HepG2 (cell line): Measurements from ENCODE around the gene DNMBP. TPM values are rescaled to one million over a fixed set of nuclear protein-coding genes. Genes with fewer than 3 reads are reported as not detected.

Experiments
- ATAC-seq: fragments of 200-7000 bp; cut with Tn5 transposase; 3 replicates; pipeline ENCODE4 v1.9.1; 2020; ENCODE audit warnings: mild to moderate bottlenecking, moderate library complexity
- BruUV-seq: library from RNA; stranded (reverse); fragments of 400-500 nt; replicated peaks from 2 replicates; lab custom pipeline; 2021; lab: Mats Ljungman, UMichigan
- CTCF ChIA-PET: fragments of 300-600 bp; formaldehyde crosslinking; extraction: SDS; loops from one replicate; lab custom pipeline; 2021; ENCODE audit warnings: low total read pairs, inconsistent platforms, low intra/inter-chr PET ratio; lab: Yijun Ruan, JAX
- POLR2A ChIA-PET: fragments of 350-600 bp; sonication (Branson Sonifier 250); formaldehyde crosslinking; loops from one replicate; lab custom pipeline; 2020; ENCODE audit warnings: antibody characterized with exemption, inconsistent platforms; lab: Yijun Ruan, JAX
- DNase-seq: peaks from one replicate; pipeline ENCODE4 v3.0.0-alpha.2; 2015; ENCODE audit warnings: low spot score
- FAIRE-seq: peaks from 3 replicates; lab custom pipeline; 2011; peaks lifted over from hg19 to GRCh38; lab: Jason Lieb, UNC
- H2AFZ ChIP-seq: one replicate; pipeline ENCODE4 v1.6.1; 2011; ENCODE audit warnings: low read length, inconsistent platforms
- H3K27ac ChIP-seq: fragments of 300-600 bp; 3 replicates; pipeline ENCODE4 v1.8.0; 2011; ENCODE audit warnings: mixed run types, mild to moderate bottlenecking, mixed read lengths, low read length, inconsistent platforms; ENCODE audit not compliant: insufficient read depth; ENCODE audit errors: extremely low read length
- H3K27me3 ChIP-seq, 2 experiments: fragments of 200-600 bp in 1 of 2; 2 replicates in 1 of 2; 3 replicates in 1 of 2; pipeline versions ENCODE4 v1.6.0 to v1.8.0; 2011; ENCODE audit warnings: low read length in 2 of 2, mild to moderate bottlenecking in 2 of 2, moderate library complexity in 2 of 2, inconsistent platforms in 1 of 2; ENCODE audit not compliant: insufficient read depth in 2 of 2, control insufficient read depth in 1 of 2
- H3K36me3 ChIP-seq, 2 experiments: fragments of 200-600 bp in 1 of 2; replicated peaks in 1 of 2; 2 replicates in 1 of 2; 3 replicates in 1 of 2; pipeline versions ENCODE4 v1.5.1 to v1.8.0; 2011; ENCODE audit warnings: low read length in 2 of 2, inconsistent platforms in 1 of 2; ENCODE audit not compliant: insufficient read depth in 2 of 2, control insufficient read depth in 1 of 2
- H3K4me1 ChIP-seq: 2 replicates; pipeline ENCODE4 v1.5.1; 2012; ENCODE audit warnings: low read length, inconsistent platforms; ENCODE audit not compliant: insufficient read depth
- H3K4me2 ChIP-seq: 2 replicates; pipeline ENCODE4 v1.6.0; 2011; ENCODE audit warnings: low read depth, low read length, inconsistent platforms
- H3K4me3 ChIP-seq, 3 experiments: fragments of 200-600 bp in 1 of 3; sonication (generic), shearing (Covaris generic) in 1 of 3; replicated peaks in 1 of 3; 2 replicates each; pipeline ENCODE4 v1.5.1; 2011 to 2016; ENCODE audit warnings: low read length in 3 of 3, inconsistent platforms in 2 of 3, low read depth in 2 of 3, mild to moderate bottlenecking in 2 of 3, control low read depth in 1 of 3, mixed read lengths in 1 of 3; ENCODE audit not compliant: insufficient read depth in 1 of 3
- H3K79me2 ChIP-seq: one replicate; pipeline ENCODE4 v1.6.1; 2011; ENCODE audit warnings: low read length, inconsistent platforms; ENCODE audit not compliant: insufficient read depth
- H3K9ac ChIP-seq: 2 replicates; pipeline ENCODE4 v1.6.0; 2011; ENCODE audit warnings: mild to moderate bottlenecking, low read depth, low read length, inconsistent platforms; ENCODE audit not compliant: insufficient read depth
- H3K9me3 ChIP-seq: 2 replicates; pipeline ENCODE4 v1.5.1; 2012; ENCODE audit warnings: mild to moderate bottlenecking, low read length
- H4K20me1 ChIP-seq: 2 replicates; pipeline ENCODE4 v1.6.0; 2011; ENCODE audit warnings: inconsistent platforms, mild to moderate bottlenecking, low read length, moderate library complexity; ENCODE audit not compliant: insufficient read depth
- DMAP1 ChIP-seq: IDR thresholded peaks from 2 replicates; pipeline ENCODE4 v1.6.1; 2016
- ELK4 ChIP-seq: sonication (generic); formaldehyde crosslinking; IDR thresholded peaks from 2 replicates; pipeline ENCODE4 v1.9.0; 2021; ENCODE audit warnings: missing genetic modification reagents, borderline replicate concordance
- GATAD2A ChIP-seq: IDR thresholded peaks from 2 replicates; pipeline ENCODE4 v1.6.1; 2016
- GZF1 ChIP-seq: sonication (generic); formaldehyde crosslinking; IDR thresholded peaks from 2 replicates; pipeline ENCODE4 v1.5.1; 2020; ENCODE audit warnings: mild to moderate bottlenecking, missing genetic modification reagents
- HDAC2 ChIP-seq: sonication (generic); formaldehyde crosslinking; IDR thresholded peaks from 2 replicates; pipeline ENCODE4 v1.4.0; 2020; ENCODE audit warnings: missing genetic modification reagents
- KLF16 ChIP-seq, 2 experiments: sonication (generic) in 1 of 2; formaldehyde crosslinking in 1 of 2; IDR thresholded peaks; 2 replicates each; pipeline versions ENCODE4 v1.6.1 to v1.8.0; 2016 to 2023; ENCODE audit warnings: missing genetic modification reagents in 2 of 2, missing compliant biosample characterization in 1 of 2
- KLF6 ChIP-seq: IDR thresholded peaks from 2 replicates; pipeline ENCODE4 v1.8.0; 2016; ENCODE audit warnings: missing biosample characterization, missing genetic modification reagents
- MTA1 ChIP-seq: sonication (generic); formaldehyde crosslinking; IDR thresholded peaks from 2 replicates; pipeline ENCODE4 v1.4.0; 2020; ENCODE audit warnings: missing genetic modification reagents, mild to moderate bottlenecking, borderline replicate concordance
- NFYB ChIP-seq: sonication (generic); formaldehyde crosslinking; IDR thresholded peaks from 2 replicates; pipeline ENCODE4 v1.4.0; 2020; ENCODE audit warnings: missing genetic modification reagents
- PHF21A ChIP-seq: sonication (generic); formaldehyde crosslinking; IDR thresholded peaks from 2 replicates; pipeline ENCODE4 v1.5.0; 2020; ENCODE audit warnings: mild to moderate bottlenecking, missing genetic modification reagents
- POGK ChIP-seq: sonication (generic); formaldehyde crosslinking; conservative IDR thresholded peaks from 2 replicates; pipeline ENCODE4 v1.8.0; 2022; ENCODE audit warnings: mild to moderate bottlenecking, moderate library complexity, missing genetic modification reagents
- POGZ ChIP-seq: sonication (generic); formaldehyde crosslinking; IDR thresholded peaks from 2 replicates; pipeline ENCODE4 v1.4.0; 2020; ENCODE audit warnings: mild to moderate bottlenecking, missing genetic modification reagents
- POLR2G ChIP-seq: fragments of 200-400 bp; formaldehyde crosslinking; IDR thresholded peaks from 2 replicates; pipeline ENCODE4 v1.6.1; 2018; ENCODE audit warnings: mild to moderate bottlenecking, low read depth, low read length, moderate library complexity
- TARDBP ChIP-seq: sonication (generic); formaldehyde crosslinking; IDR thresholded peaks from 2 replicates; pipeline ENCODE4 v1.8.0; 2022; ENCODE audit warnings: mild to moderate bottlenecking, missing genetic modification reagents
- ZBTB26 ChIP-seq: IDR thresholded peaks from 2 replicates; pipeline ENCODE4 v1.6.1; 2016; ENCODE audit warnings: missing compliant biosample characterization, missing genetic modification reagents, borderline replicate concordance
- ZFP36L2 ChIP-seq: sonication (generic); formaldehyde crosslinking; IDR thresholded peaks from 2 replicates; pipeline ENCODE4 v1.4.0; 2020; ENCODE audit warnings: missing genetic modification reagents
- ZFX ChIP-seq: sonication (generic); formaldehyde crosslinking; IDR thresholded peaks from 2 replicates; pipeline ENCODE4 v1.4.0; 2020; ENCODE audit warnings: mild to moderate bottlenecking, low read depth, missing genetic modification reagents, moderate library complexity
- ZFYVE20 ChIP-seq: sonication (generic); formaldehyde crosslinking; IDR thresholded peaks from 2 replicates; pipeline ENCODE4 v1.8.0; 2023; ENCODE audit warnings: low read depth, mild to moderate bottlenecking, moderate library complexity, missing genetic modification reagents, borderline replicate concordance
- ZNF44 ChIP-seq: sonication (generic); formaldehyde crosslinking; IDR thresholded peaks from 2 replicates; pipeline ENCODE4 v1.5.1; 2020; ENCODE audit warnings: mild to moderate bottlenecking, missing genetic modification reagents
- ZNF605 ChIP-seq: sonication (generic); formaldehyde crosslinking; IDR thresholded peaks from 2 replicates; pipeline ENCODE4 v1.8.0; 2022; ENCODE audit warnings: mild to moderate bottlenecking, missing genetic modification reagents
- ZNF644 ChIP-seq: IDR thresholded peaks from 2 replicates; pipeline ENCODE4 v1.6.1; 2016; ENCODE audit warnings: low read depth
- WGBS: methylation state at CpG from one replicate; pipeline ENCODE4 v1.1.6; 2017; ENCODE audit warnings: low lambda C conversion rate; 5-methylcytosine and 5-hydroxymethylcytosine counted together
- in situ Hi-C: cut with HindIII; loops from 2 replicates; pipeline ENCODE4 v1.10.0; 2017; ENCODE audit warnings: low pct_unique_long_range_greater_than_20kb; ENCODE audit not compliant: extremely low pct_ligation_motif_present
- intact Hi-C: fragments of 100-400 bp; cut with micrococcal nuclease; formaldehyde crosslinking; loops from one replicate; pipeline ENCODE4 v1.10.0; 2022; ENCODE audit not compliant: unreplicated experiment
- polyA plus RNA-seq, 8 experiments: library from polyadenylated mRNA; depleted of rRNA in 3 of 8; stranded (reverse) in 7 of 8; unstranded in 1 of 8; fragments of >200 nt; fragmentation: Illumina TruSeq in 4 of 8; extraction: Trizol in 4 of 8; gene quantifications; 2 replicates each; pipeline versions ENCODE4 v1.2.1 to v1.2.3, GENCODE V29; 2011 to 2016; ENCODE audit warnings: low read depth in 4 of 8, missing spikeins in 1 of 8, mixed read lengths in 1 of 8; ENCODE audit not compliant: insufficient read depth in 1 of 8
- total RNA-seq, 5 experiments: library from RNA; depleted of rRNA; stranded (reverse); fragments of >200 nt; fragmentation: Illumina TruSeq; extraction: Trizol; gene quantifications; 2 replicates each; pipeline ENCODE4 v1.2.3, GENCODE V29; 2016; ENCODE audit warnings: low read depth in 1 of 5

The DNMBP gene
- total and polyA plus RNA-seq, 2 of the 13 experiments (the other 11 are each of a cell fraction or from before 2014, with no cell fraction given), result 3.6 to 6.3 TPM

GRCh38 chr10:99930731-99931550 is 78.8 kb downstream of the DNMBP start:
- no TSS peak for BruUV-seq
- intact Hi-C loops (no loop called here), in situ Hi-C loops (no loop called here)
- ATAC-seq, result peak; percentile 95
- Histone ChIP-seq H3K79me2 (peaks cover 34% of the 10 kb centered on the region), H3K27ac (peak overlapping the region; percentile 74), H4K20me1 (no peaks in the 10 kb centered on the region), H3K4me3 (peak overlapping the region; percentile 68 to 71 (median 69)), H3K9ac (peak overlapping the region; percentile 69), H3K9me3 (no peaks in the 10 kb centered on the region), H3K27me3 (no peaks in the 10 kb centered on the region; a peak in 1 of 5 replicates), H3K4me1 (peaks cover 65% of the 10 kb centered on the region), H3K4me2 (peak overlapping the region; percentile 98), H3K36me3 (no peaks in the 10 kb centered on the region), H2AFZ (peak overlapping the region; percentile 57)
- WGBS, result 5% methylated on average over 9 of the region's 9 CpGs
- FAIRE-seq, result peak; percentile 60
- ChIA-PET CTCF (no interaction called here), POLR2A (interaction anchor here (0.7 to 1.9 kb wide), 20 partner anchors 8 to 310 kb away, joined by 3 to 11 read pairs (median 4); partner anchors contain the start of genes CPN1, CUTC and DNMBP)
- DNase-seq, result peak; percentile 82
- no peak for TF ChIP-seq ZFP36L2 (CRISPR knock-in tag)
- TF ChIP-seq ZNF44 (CRISPR knock-in tag), result 0 out of 2 replicates have a peak, but pooled peaks have one; percentile 17
- peak; percentile 69 for TF ChIP-seq ZNF605 (CRISPR knock-in tag)
- TF ChIP-seq KLF6 (CRISPR knock-in tag), result 0 out of 2 replicates have a peak, but pooled peaks have one; percentile 35
- 0 out of 2 replicates have a peak, but pooled peaks have one; percentile 37 for TF ChIP-seq POGK (CRISPR knock-in tag)
- TF ChIP-seq PHF21A (CRISPR knock-in tag), result peak; percentile 44
- peak; percentile 43; the same call in 1 of the 2 replicates for TF ChIP-seq GATAD2A (CRISPR knock-in tag)
- TF ChIP-seq TARDBP, result 0 out of 2 replicates have a peak, but pooled peaks have one; percentile 20
- TF ChIP-seq HDAC2, result 0 out of 2 replicates have a peak, but pooled peaks have one; percentile 6
- 0 out of 2 replicates have a peak, but pooled peaks have one; percentile 57 for TF ChIP-seq DMAP1 (CRISPR knock-in tag)
- no peak for TF ChIP-seq MTA1
- no peak for TF ChIP-seq ZFYVE20 (CRISPR knock-in tag)
- TF ChIP-seq GZF1, result peak; percentile 70; the same call in 1 of the 2 replicates
- TF ChIP-seq POLR2G, result peak; percentile 72
- TF ChIP-seq KLF16 (CRISPR knock-in tag; IDR thresholded peaks at IDR 0.05), result peak in 1 of 2 experiments; percentile 15; a peak in 1 of 4 replicates
- TF ChIP-seq ELK4 (CRISPR knock-in tag), result no peak
- peak; percentile 43; the same call in 1 of the 2 replicates for TF ChIP-seq NFYB (CRISPR knock-in tag)
- 0 out of 2 replicates have a peak, but pooled peaks have one; percentile 11 for TF ChIP-seq POGZ (CRISPR knock-in tag)
- TF ChIP-seq ZFX, result no peak
- TF ChIP-seq ZBTB26 (CRISPR knock-in tag), result peak; percentile 52; the same call in 1 of the 2 replicates
- no peak for TF ChIP-seq ZNF644 (CRISPR knock-in tag)
